ENCODE results near the gene HS3ST3B1. TPM values are rescaled to one million over a fixed set of nuclear protein-coding genes. Genes with fewer than 3 reads are reported as not detected.
A peak's percentile ranks its signal among the peaks of the same experiment; 100 is the strongest.

Gene HS3ST3B1
- total RNA-seq, 1 donor from 2014 or later: 1.2 TPM

DNA sequence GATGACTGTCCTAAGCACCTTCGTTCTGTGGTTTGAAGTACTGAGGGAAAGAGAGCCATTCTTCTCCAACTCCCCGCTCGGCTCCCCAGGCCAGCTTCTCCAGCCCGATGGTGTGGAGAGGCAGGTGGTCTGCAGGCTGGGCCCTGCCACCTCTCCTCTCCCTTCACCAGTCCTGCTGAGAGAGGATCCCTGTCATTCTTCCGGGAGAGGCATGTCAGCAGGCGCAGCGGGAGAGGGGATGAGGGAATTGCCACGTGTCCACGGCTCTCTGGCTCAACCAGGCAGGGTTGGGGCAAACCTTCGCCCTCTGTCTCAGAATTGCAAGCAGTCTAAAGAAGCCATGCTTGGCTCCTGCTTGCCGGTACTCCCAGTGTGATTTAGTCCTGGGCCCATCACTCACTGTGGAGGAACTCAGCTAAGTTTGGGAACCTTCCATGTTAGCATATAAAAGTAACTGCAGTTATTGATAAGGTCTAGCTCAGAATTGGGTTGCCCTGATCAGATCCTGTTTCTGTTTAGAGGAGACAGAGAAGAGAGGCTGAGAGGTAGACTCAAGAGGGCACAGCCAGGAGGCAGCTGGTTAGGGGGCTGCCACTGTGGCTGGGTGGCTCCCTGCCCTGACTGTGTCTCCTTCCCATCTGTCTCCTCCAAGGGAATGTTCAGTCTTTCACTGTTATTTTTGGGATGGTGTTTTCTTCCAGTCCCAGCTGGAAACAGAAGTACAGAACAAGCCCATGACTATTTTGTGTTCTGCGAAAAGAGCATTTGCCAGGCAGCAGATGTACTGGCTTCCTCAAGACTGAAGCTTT lies 17.4 kb downstream of the HS3ST3B1 start:
- Histone ChIP-seq H3K27ac (replicated peaks) (peak overlapping the region; percentile 23), H3K9me3 (replicated peaks) (no peaks in the 10 kb centered on the region), H3K27me3 (ENCODE audit: low read depth) (peaks cover 10% of the 10 kb centered on the region), H3K36me3 (no peaks in the 10 kb centered on the region), H3K4me3 (no peak overlapping the region), H3K4me1 (no peaks in the 10 kb centered on the region)
- TF ChIP-seq, protein P1, sequence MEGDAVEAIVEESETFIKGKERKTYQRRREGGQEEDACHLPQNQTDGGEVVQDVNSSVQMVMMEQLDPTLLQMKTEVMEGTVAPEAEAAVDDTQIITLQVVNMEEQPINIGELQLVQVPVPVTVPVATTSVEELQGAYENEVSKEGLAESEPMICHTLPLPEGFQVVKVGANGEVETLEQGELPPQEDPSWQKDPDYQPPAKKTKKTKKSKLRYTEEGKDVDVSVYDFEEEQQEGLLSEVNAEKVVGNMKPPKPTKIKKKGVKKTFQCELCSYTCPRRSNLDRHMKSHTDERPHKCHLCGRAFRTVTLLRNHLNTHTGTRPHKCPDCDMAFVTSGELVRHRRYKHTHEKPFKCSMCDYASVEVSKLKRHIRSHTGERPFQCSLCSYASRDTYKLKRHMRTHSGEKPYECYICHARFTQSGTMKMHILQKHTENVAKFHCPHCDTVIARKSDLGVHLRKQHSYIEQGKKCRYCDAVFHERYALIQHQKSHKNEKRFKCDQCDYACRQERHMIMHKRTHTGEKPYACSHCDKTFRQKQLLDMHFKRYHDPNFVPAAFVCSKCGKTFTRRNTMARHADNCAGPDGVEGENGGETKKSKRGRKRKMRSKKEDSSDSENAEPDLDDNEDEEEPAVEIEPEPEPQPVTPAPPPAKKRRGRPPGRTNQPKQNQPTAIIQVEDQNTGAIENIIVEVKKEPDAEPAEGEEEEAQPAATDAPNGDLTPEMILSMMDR (IDR thresholded peaks at IDR 0.05; ENCODE audit: borderline replicate concordance): no peak
- no peak for DNase-seq
- intact Hi-C loops (cut with micrococcal nuclease): no loop called here

DNA sequence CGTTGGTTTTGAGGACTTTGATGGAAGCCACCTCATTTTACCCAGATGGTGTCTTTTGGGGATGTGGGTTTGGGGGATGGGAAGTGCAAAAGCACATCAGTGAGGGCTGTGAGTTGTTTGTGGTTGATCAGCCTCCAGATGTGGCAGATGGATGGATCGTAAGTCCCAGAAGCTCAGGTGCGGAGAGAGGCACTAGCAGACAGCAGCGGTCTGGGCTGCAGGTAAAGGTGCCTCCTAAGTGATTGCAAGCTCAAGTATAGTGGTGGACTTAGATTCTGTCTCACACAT lies 18.0 kb downstream of the HS3ST3B1 start:
- DNase-seq: no peak
- H3K9me3 ChIP-seq (replicated peaks): no peaks in the 10 kb centered on the region
- TF ChIP-seq, protein P1 (IDR thresholded peaks at IDR 0.05; ENCODE audit: borderline replicate concordance): no peak

DNA sequence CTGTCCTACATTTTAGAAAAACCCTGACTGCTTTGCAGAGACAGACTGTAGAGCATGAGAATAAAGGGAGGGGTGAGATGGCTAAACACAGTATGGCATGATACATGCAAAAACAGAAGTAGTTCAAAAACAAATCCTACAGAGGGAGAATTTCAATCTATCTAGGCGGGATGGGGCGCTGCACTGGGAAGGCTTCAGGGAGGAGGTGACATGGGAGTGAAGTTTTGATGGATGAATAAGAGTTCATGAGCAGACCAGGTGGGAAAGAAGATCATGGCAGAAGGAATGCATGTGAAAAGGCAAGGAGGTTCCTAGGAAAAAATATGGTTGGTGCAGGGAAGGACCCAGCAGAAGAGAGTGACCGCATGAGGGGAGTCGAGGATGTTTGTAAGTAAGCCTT lies 19.2 kb downstream of the HS3ST3B1 start:
- no peaks in the 10 kb centered on the region for H3K9me3 ChIP-seq (replicated peaks)
- H3K4me1 ChIP-seq: no peaks in the 10 kb centered on the region
- TF ChIP-seq, protein P1 (IDR thresholded peaks at IDR 0.05; ENCODE audit: borderline replicate concordance): no peak
- no peak overlapping the region for H3K4me3 ChIP-seq
- H3K36me3 ChIP-seq: no peaks in the 10 kb centered on the region
- intact Hi-C loops (cut with micrococcal nuclease): no loop called here
- H3K27ac ChIP-seq (replicated peaks): no peak overlapping the region
- H3K27me3 ChIP-seq (ENCODE audit: low read depth): peaks cover 10% of the 10 kb centered on the region
- no peak for DNase-seq

More for the DNA sequence above, 18.0 kb downstream of the HS3ST3B1 start:
- peaks cover 10% of the 10 kb centered on the region for H3K27me3 ChIP-seq (ENCODE audit: low read depth)
- no peaks in the 10 kb centered on the region for H3K4me1 ChIP-seq
- H3K27ac ChIP-seq (replicated peaks): no peak overlapping the region
- intact Hi-C loops (cut with micrococcal nuclease): no loop called here
- no peak overlapping the region for H3K4me3 ChIP-seq
- no peaks in the 10 kb centered on the region for H3K36me3 ChIP-seq

DNA sequence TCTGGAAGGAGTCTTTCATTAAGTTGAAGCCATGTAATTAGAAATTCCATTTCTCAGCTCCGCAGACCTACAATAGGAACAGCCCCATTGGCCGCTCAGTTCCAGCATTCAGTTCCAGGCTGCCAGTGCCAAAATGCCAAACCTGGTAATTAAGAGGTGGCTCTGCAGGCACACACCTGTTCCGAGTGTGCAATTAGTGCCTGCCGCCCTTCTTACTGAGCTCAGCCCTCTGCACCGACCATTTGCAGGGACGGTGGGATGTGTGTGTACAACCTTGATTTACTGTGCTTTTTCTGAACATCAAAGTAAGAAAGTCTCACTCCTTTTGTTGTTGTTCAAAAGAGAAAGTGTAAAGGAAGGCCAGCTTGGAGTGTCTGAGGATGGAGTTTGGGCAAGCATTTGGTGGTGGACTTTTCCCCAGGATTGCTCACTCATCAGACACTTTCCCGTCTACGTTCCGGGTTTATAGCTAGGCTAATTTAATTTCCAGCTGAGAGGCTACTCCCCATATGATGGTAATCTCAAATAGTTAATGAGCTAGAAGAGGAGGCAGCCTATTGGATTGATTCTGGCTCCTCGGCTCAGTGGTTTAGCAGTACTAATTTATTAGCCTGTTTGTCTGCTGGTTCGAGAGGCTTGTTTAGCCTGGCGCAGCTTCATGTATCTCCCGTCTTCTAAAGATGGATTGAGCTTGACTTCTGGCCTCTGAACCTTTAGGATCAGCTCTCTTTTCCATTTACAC lies 20.0 kb downstream of the HS3ST3B1 start:
- H3K4me1 ChIP-seq: no peaks in the 10 kb centered on the region
- H3K9me3 ChIP-seq (replicated peaks): no peaks in the 10 kb centered on the region
- no peak overlapping the region for H3K27ac ChIP-seq (replicated peaks)
- H3K27me3 ChIP-seq (ENCODE audit: low read depth): peaks cover 10% of the 10 kb centered on the region
- DNase-seq: no peak
- TF ChIP-seq, protein P1 (IDR thresholded peaks at IDR 0.05; ENCODE audit: borderline replicate concordance): no peak
- intact Hi-C loops (cut with micrococcal nuclease): no loop called here
- H3K4me3 ChIP-seq: no peak overlapping the region
- no peaks in the 10 kb centered on the region for H3K36me3 ChIP-seq

DNA sequence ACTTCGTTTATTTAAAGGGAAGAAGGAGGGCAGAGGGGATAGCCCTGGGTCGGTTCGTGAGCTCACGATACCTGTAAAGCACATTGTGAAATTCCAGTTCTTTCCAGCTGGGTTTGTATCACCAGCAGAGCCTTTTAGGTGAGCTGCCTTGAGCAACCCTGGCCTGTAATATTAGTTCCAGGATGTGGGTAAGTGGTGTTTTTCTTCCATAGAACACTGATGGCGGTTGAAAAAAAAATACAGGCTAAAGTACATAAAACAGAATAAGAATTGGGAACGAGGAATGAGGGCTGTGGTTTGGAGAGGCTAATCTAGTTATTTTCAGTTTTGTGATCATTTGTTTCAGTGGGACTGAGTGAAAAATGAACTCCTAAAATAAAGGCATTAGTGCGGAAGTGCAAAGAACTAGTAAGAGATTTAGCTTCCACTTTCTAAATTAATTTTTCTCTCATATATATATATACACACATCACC lies 20.6 kb downstream of the HS3ST3B1 start:
- intact Hi-C loops (cut with micrococcal nuclease): no loop called here
- H3K27me3 ChIP-seq (ENCODE audit: low read depth): peaks cover 10% of the 10 kb centered on the region
- no peaks in the 10 kb centered on the region for H3K9me3 ChIP-seq (replicated peaks)
- H3K4me3 ChIP-seq: no peak overlapping the region
- H3K27ac ChIP-seq (replicated peaks): no peak overlapping the region
- no peaks in the 10 kb centered on the region for H3K4me1 ChIP-seq
- DNase-seq: no peak
- no peaks in the 10 kb centered on the region for H3K36me3 ChIP-seq
- TF ChIP-seq, protein P1 (IDR thresholded peaks at IDR 0.05; ENCODE audit: borderline replicate concordance): no peak

All from left ventricle myocardium inferior (tissue), 1 donor.